Astrocyte of the cerebellum (primary cell): ENCODE results near the gene CPE.
A peak's percentile ranks its signal among the peaks of the same experiment; 100 is the strongest.

Experiments
- DNase-seq: peaks from one replicate; pipeline ENCODE4 v3.0.0-alpha.2; 2011; ENCODE audit warnings: low read depth
- H3K4me3 ChIP-seq: 2 replicates; pipeline ENCODE4 v1.5.1; 2011; ENCODE audit warnings: mild to moderate bottlenecking, low read depth, low read length, moderate library complexity
- CTCF ChIP-seq: IDR thresholded peaks from 2 replicates; pipeline ENCODE4 v1.5.1; 2012; ENCODE audit warnings: low read length, low read depth, moderate library complexity, mild to moderate bottlenecking; ENCODE audit errors: missing control alignments
- in situ Hi-C: cut with HindIII; loops from 2 replicates; pipeline ENCODE4 v1.10.0; 2017; ENCODE audit warnings: low sequenced_read_pairs

The CPE gene

GRCh38 chr4:165393704-165394103 is 14.9 kb downstream of the CPE start:
- TF ChIP-seq CTCF, result no peak
- H3K4me3 ChIP-seq, result no peak overlapping the region
- in situ Hi-C loops, result no loop called here
- no peak for DNase-seq

GRCh38 chr4:165394275-165394674 is 15.5 kb downstream of the CPE start:
- H3K4me3 ChIP-seq, result no peak overlapping the region
- in situ Hi-C loops, result no loop called here
- no peak for DNase-seq
- no peak for TF ChIP-seq CTCF

- DNase-seq, result no peak
- TF ChIP-seq CTCF, result no peak
- in situ Hi-C loops, result no loop called here
- H3K4me3 ChIP-seq, result no peak overlapping the region
Measured at GRCh38 chr4:165398570-165398969, 19.8 kb downstream of the CPE start.

GRCh38 chr4:165402375-165402774 is 23.6 kb downstream of the CPE start:
- DNase-seq, result no peak
- H3K4me3 ChIP-seq, result no peak overlapping the region
- in situ Hi-C loops, result no loop called here
- TF ChIP-seq CTCF, result no peak

GRCh38 chr4:165403048-165403447 is 24.2 kb downstream of the CPE start:
- H3K4me3 ChIP-seq, result no peak overlapping the region
- no peak for DNase-seq
- TF ChIP-seq CTCF, result no peak
- in situ Hi-C loops, result no loop called here

- no peak for DNase-seq
- H3K4me3 ChIP-seq, result no peak overlapping the region
- in situ Hi-C loops, result no loop called here
- peak; percentile 18 for TF ChIP-seq CTCF
Measured at GRCh38 chr4:165403637-165404036, 24.8 kb downstream of the CPE start.

- no peak overlapping the region for H3K4me3 ChIP-seq
- TF ChIP-seq CTCF, result no peak
- no peak for DNase-seq
- in situ Hi-C loops, result no loop called here
Measured at GRCh38 chr4:165404080-165404479, 25.3 kb downstream of the CPE start.
